HepG2 (cell line): ENCODE results near the gene FPR3. TPM values are rescaled to one million over a fixed set of nuclear protein-coding genes. Genes with fewer than 3 reads are reported as not detected.

Experiments used
- ATAC-seq: fragments of 200-7000 bp; cut with Tn5 transposase; 3 replicates; pipeline ENCODE4 v1.9.1; 2020; ENCODE audit warnings: mild to moderate bottlenecking, moderate library complexity
- BruUV-seq: library from RNA; stranded (reverse); fragments of 400-500 nt; replicated peaks from 2 replicates; lab custom pipeline; 2021; lab: Mats Ljungman, UMichigan
- CTCF ChIA-PET: fragments of 300-600 bp; formaldehyde crosslinking; extraction: SDS; loops from one replicate; lab custom pipeline; 2021; ENCODE audit warnings: low total read pairs, inconsistent platforms, low intra/inter-chr PET ratio; lab: Yijun Ruan, JAX
- POLR2A ChIA-PET: fragments of 350-600 bp; sonication (Branson Sonifier 250); formaldehyde crosslinking; loops from one replicate; lab custom pipeline; 2020; ENCODE audit warnings: antibody characterized with exemption, inconsistent platforms; lab: Yijun Ruan, JAX
- DNase-seq: peaks from one replicate; pipeline ENCODE4 v3.0.0-alpha.2; 2015; ENCODE audit warnings: low spot score
- FAIRE-seq: peaks from 3 replicates; lab custom pipeline; 2011; peaks lifted over from hg19 to GRCh38; lab: Jason Lieb, UNC
- H2AFZ ChIP-seq: one replicate; pipeline ENCODE4 v1.6.1; 2011; ENCODE audit warnings: low read length, inconsistent platforms
- H3K27ac ChIP-seq: fragments of 300-600 bp; 3 replicates; pipeline ENCODE4 v1.8.0; 2011; ENCODE audit warnings: mixed run types, mild to moderate bottlenecking, mixed read lengths, low read length, inconsistent platforms; ENCODE audit not compliant: insufficient read depth; ENCODE audit errors: extremely low read length
- H3K27me3 ChIP-seq, 2 experiments: fragments of 200-600 bp in 1 of 2; 2 replicates in 1 of 2; 3 replicates in 1 of 2; pipeline versions ENCODE4 v1.6.0 to v1.8.0; 2011; ENCODE audit warnings: low read length in 2 of 2, mild to moderate bottlenecking in 2 of 2, moderate library complexity in 2 of 2, inconsistent platforms in 1 of 2; ENCODE audit not compliant: insufficient read depth in 2 of 2, control insufficient read depth in 1 of 2
- H3K36me3 ChIP-seq, 2 experiments: fragments of 200-600 bp in 1 of 2; replicated peaks in 1 of 2; 2 replicates in 1 of 2; 3 replicates in 1 of 2; pipeline versions ENCODE4 v1.5.1 to v1.8.0; 2011; ENCODE audit warnings: low read length in 2 of 2, inconsistent platforms in 1 of 2; ENCODE audit not compliant: insufficient read depth in 2 of 2, control insufficient read depth in 1 of 2
- H3K4me1 ChIP-seq: 2 replicates; pipeline ENCODE4 v1.5.1; 2012; ENCODE audit warnings: low read length, inconsistent platforms; ENCODE audit not compliant: insufficient read depth
- H3K4me2 ChIP-seq: 2 replicates; pipeline ENCODE4 v1.6.0; 2011; ENCODE audit warnings: low read depth, low read length, inconsistent platforms
- H3K4me3 ChIP-seq, 3 experiments: fragments of 200-600 bp in 1 of 3; sonication (generic), shearing (Covaris generic) in 1 of 3; replicated peaks in 1 of 3; 2 replicates each; pipeline ENCODE4 v1.5.1; 2011 to 2016; ENCODE audit warnings: low read length in 3 of 3, inconsistent platforms in 2 of 3, low read depth in 2 of 3, mild to moderate bottlenecking in 2 of 3, control low read depth in 1 of 3, mixed read lengths in 1 of 3; ENCODE audit not compliant: insufficient read depth in 1 of 3
- H3K79me2 ChIP-seq: one replicate; pipeline ENCODE4 v1.6.1; 2011; ENCODE audit warnings: low read length, inconsistent platforms; ENCODE audit not compliant: insufficient read depth
- H3K9ac ChIP-seq: 2 replicates; pipeline ENCODE4 v1.6.0; 2011; ENCODE audit warnings: mild to moderate bottlenecking, low read depth, low read length, inconsistent platforms; ENCODE audit not compliant: insufficient read depth
- H3K9me3 ChIP-seq: 2 replicates; pipeline ENCODE4 v1.5.1; 2012; ENCODE audit warnings: mild to moderate bottlenecking, low read length
- H4K20me1 ChIP-seq: 2 replicates; pipeline ENCODE4 v1.6.0; 2011; ENCODE audit warnings: inconsistent platforms, mild to moderate bottlenecking, low read length, moderate library complexity; ENCODE audit not compliant: insufficient read depth
- ARNTL ChIP-seq: sonication (generic); formaldehyde crosslinking; IDR thresholded peaks from 2 replicates; pipeline ENCODE4 v1.4.0; 2020; ENCODE audit warnings: mild to moderate bottlenecking, missing genetic modification reagents
- ATF4 ChIP-seq, 2 experiments: fragments of 450-650 bp in 1 of 2; sonication (generic) in 1 of 2; formaldehyde crosslinking; IDR thresholded peaks; 2 replicates each; pipeline versions ENCODE4 v1.5.0 to v1.8.0; 2020 to 2022; ENCODE audit warnings: mild to moderate bottlenecking in 1 of 2, missing genetic modification reagents in 1 of 2
- CEBPG ChIP-seq: IDR thresholded peaks from 2 replicates; pipeline ENCODE4 v1.6.1; 2016
- DNMT3B ChIP-seq: conservative IDR thresholded peaks from 2 replicates; pipeline ENCODE4 v1.6.1; 2016; ENCODE audit warnings: missing biosample characterization, control low read depth
- ETV5 ChIP-seq: IDR thresholded peaks from 2 replicates; pipeline ENCODE4 v1.6.1; 2018; ENCODE audit warnings: missing biosample characterization, missing genetic modification reagents, inconsistent platforms, borderline replicate concordance
- GATAD1 ChIP-seq: IDR thresholded peaks from 2 replicates; pipeline ENCODE4 v1.6.1; 2016; ENCODE audit warnings: missing genetic modification reagents, missing compliant biosample characterization
- IKZF4 ChIP-seq: sonication (generic); formaldehyde crosslinking; IDR thresholded peaks from 2 replicates; pipeline ENCODE4 v1.5.1; 2020; ENCODE audit warnings: borderline replicate concordance, mild to moderate bottlenecking, low read depth, missing genetic modification reagents; ENCODE audit errors: not compliant biosample characterization
- LBX2 ChIP-seq: sonication (generic); formaldehyde crosslinking; IDR thresholded peaks from 2 replicates; pipeline ENCODE4 v1.5.0; 2020; ENCODE audit warnings: missing genetic modification reagents, mild to moderate bottlenecking, borderline replicate concordance
- LCORL ChIP-seq, 2 experiments: fragments of 450-650 bp in 1 of 2; sonication (generic) in 1 of 2; formaldehyde crosslinking in 1 of 2; IDR thresholded peaks; 2 replicates each; pipeline versions ENCODE4 v1.5.0 to v1.6.1; 2017 to 2020; ENCODE audit warnings: antibody characterized with exemption in 1 of 2, missing genetic modification reagents in 1 of 2
- MAFF ChIP-seq: IDR thresholded peaks from 2 replicates; pipeline ENCODE4 v1.6.1; 2011; ENCODE audit warnings: low read depth, low read length, improper control_type of control experiment
- MED8 ChIP-seq: sonication (generic); formaldehyde crosslinking; IDR thresholded peaks from 2 replicates; pipeline ENCODE4 v1.8.1; 2023; ENCODE audit warnings: mild to moderate bottlenecking, missing genetic modification reagents; ENCODE audit not compliant: insufficient replicate concordance
- NFKB2 ChIP-seq: sonication (generic); formaldehyde crosslinking; IDR thresholded peaks from 2 replicates; pipeline ENCODE4 v1.4.0; 2020; ENCODE audit warnings: missing genetic modification reagents, borderline replicate concordance
- PHF5A ChIP-seq: IDR thresholded peaks from one replicate; pipeline ENCODE4 v1.6.1; 2018; ENCODE audit warnings: low read depth, missing genetic modification reagents; ENCODE audit not compliant: unreplicated experiment
- PHF8 ChIP-seq: sonication (generic); formaldehyde crosslinking; IDR thresholded peaks from 2 replicates; pipeline ENCODE4 v1.5.0; 2020; ENCODE audit warnings: missing genetic modification reagents
- ZBTB49 ChIP-seq: sonication (generic); formaldehyde crosslinking; IDR thresholded peaks from 2 replicates; pipeline ENCODE4 v1.4.0; 2020; ENCODE audit warnings: missing genetic modification reagents, borderline replicate concordance
- ZNF251 ChIP-seq: sonication (generic); formaldehyde crosslinking; IDR thresholded peaks from 2 replicates; pipeline ENCODE4 v1.9.0; 2021; ENCODE audit warnings: mild to moderate bottlenecking, missing genetic modification reagents
- ZNF34 ChIP-seq: sonication (generic); formaldehyde crosslinking; IDR thresholded peaks from 2 replicates; pipeline ENCODE4 v1.4.0; 2020; ENCODE audit warnings: mild to moderate bottlenecking, missing genetic modification reagents, borderline replicate concordance
- ZNF549 ChIP-seq: sonication (generic); formaldehyde crosslinking; IDR thresholded peaks from 2 replicates; pipeline ENCODE4 v1.5.0; 2020; ENCODE audit warnings: missing genetic modification reagents
- ZNF761 ChIP-seq: sonication (generic); formaldehyde crosslinking; conservative IDR thresholded peaks from 2 replicates; pipeline ENCODE4 v1.4.0; 2020; ENCODE audit warnings: mild to moderate bottlenecking, missing genetic modification reagents
- WGBS: methylation state at CpG from one replicate; pipeline ENCODE4 v1.1.6; 2017; ENCODE audit warnings: low lambda C conversion rate; 5-methylcytosine and 5-hydroxymethylcytosine counted together
- in situ Hi-C: cut with HindIII; loops from 2 replicates; pipeline ENCODE4 v1.10.0; 2017; ENCODE audit warnings: low pct_unique_long_range_greater_than_20kb; ENCODE audit not compliant: extremely low pct_ligation_motif_present
- intact Hi-C: fragments of 100-400 bp; cut with micrococcal nuclease; formaldehyde crosslinking; loops from one replicate; pipeline ENCODE4 v1.10.0; 2022; ENCODE audit not compliant: unreplicated experiment
- polyA plus RNA-seq, 8 experiments: library from polyadenylated mRNA; depleted of rRNA in 3 of 8; stranded (reverse) in 7 of 8; unstranded in 1 of 8; fragments of >200 nt; fragmentation: Illumina TruSeq in 4 of 8; extraction: Trizol in 4 of 8; gene quantifications; 2 replicates each; pipeline versions ENCODE4 v1.2.1 to v1.2.3, GENCODE V29; 2011 to 2016; ENCODE audit warnings: low read depth in 4 of 8, missing spikeins in 1 of 8, mixed read lengths in 1 of 8; ENCODE audit not compliant: insufficient read depth in 1 of 8
- total RNA-seq, 5 experiments: library from RNA; depleted of rRNA; stranded (reverse); fragments of >200 nt; fragmentation: Illumina TruSeq; extraction: Trizol; gene quantifications; 2 replicates each; pipeline ENCODE4 v1.2.3, GENCODE V29; 2016; ENCODE audit warnings: low read depth in 1 of 5

The FPR3 gene
- total and polyA plus RNA-seq, 2 of the 13 experiments (the other 11 are each of a cell fraction or from before 2014, with no cell fraction given), result not detected

- ATAC-seq, result no peak
- H3K4me3 ChIP-seq, result no peak overlapping the region
- no peak overlapping the region for H3K4me2 ChIP-seq
- H3K27me3 ChIP-seq, result no peaks in the 10 kb centered on the region
- no peaks in the 10 kb centered on the region for H4K20me1 ChIP-seq
- intact Hi-C loops (no loop called here), in situ Hi-C loops (no loop called here)
- no peak overlapping the region for H3K27ac ChIP-seq
- H3K9me3 ChIP-seq, result peaks cover 33% of the 10 kb centered on the region
- H3K9ac ChIP-seq, result no peak overlapping the region
- DNase-seq, result peak; percentile 66
- H3K4me1 ChIP-seq, result peaks cover 64% of the 10 kb centered on the region
- H3K36me3 ChIP-seq, result no peaks in the 10 kb centered on the region
- CTCF ChIA-PET, result no interaction called here
- no TSS peak for BruUV-seq
- WGBS, result 31% methylated on average over 8 of the region's 8 CpGs
- no peak for FAIRE-seq
- H2AFZ ChIP-seq, result no peak overlapping the region
- H3K79me2 ChIP-seq, result no peaks in the 10 kb centered on the region
- POLR2A ChIA-PET, result no interaction called here
- no peak for TF ChIP-seq MED8 (CRISPR knock-in tag)
- TF ChIP-seq PHF5A (CRISPR knock-in tag), result no peak
- TF ChIP-seq ARNTL, result no peak
- peak in 1 of 2 experiments; percentile 83; a peak in 2 of 4 replicates for TF ChIP-seq ATF4 (CRISPR knock-in tag; IDR thresholded peaks at IDR 0.05)
- no peak for TF ChIP-seq NFKB2
- no peak for TF ChIP-seq LBX2 (CRISPR knock-in tag)
- TF ChIP-seq ZNF761, result no peak
- TF ChIP-seq LCORL (IDR thresholded peaks at IDR 0.05), result no peak
- TF ChIP-seq LCORL (CRISPR knock-in tag; IDR thresholded peaks at IDR 0.05), result no peak
- TF ChIP-seq ZNF251, result no peak
- TF ChIP-seq GATAD1 (CRISPR knock-in tag), result no peak
- TF ChIP-seq IKZF4 (CRISPR knock-in tag), result no peak
- no peak for TF ChIP-seq ETV5 (CRISPR knock-in tag)
- TF ChIP-seq MAFF, result peak; percentile 66
- no peak for TF ChIP-seq ZBTB49
- TF ChIP-seq CEBPG (CRISPR knock-in tag), result peak; percentile 38; the same call in 1 of the 2 replicates
- TF ChIP-seq ZNF34 (CRISPR knock-in tag), result no peak
- no peak for TF ChIP-seq ZNF549
- TF ChIP-seq DNMT3B, result no peak
- TF ChIP-seq PHF8 (CRISPR knock-in tag), result no peak
Measured at GRCh38 chr19:51808333-51808986, 13.5 kb downstream of the FPR3 start.
